Measurements from ENCODE around the gene CPVL. TPM values are rescaled to one million over a fixed set of nuclear protein-coding genes. Genes with fewer than 3 reads are reported as not detected.

The CPVL gene
- total and polyA plus RNA-seq, 2 donors (not counting 1 experiment from before 2014, with no cell fraction given): 0.17 TPM; not detected in 1

DNA sequence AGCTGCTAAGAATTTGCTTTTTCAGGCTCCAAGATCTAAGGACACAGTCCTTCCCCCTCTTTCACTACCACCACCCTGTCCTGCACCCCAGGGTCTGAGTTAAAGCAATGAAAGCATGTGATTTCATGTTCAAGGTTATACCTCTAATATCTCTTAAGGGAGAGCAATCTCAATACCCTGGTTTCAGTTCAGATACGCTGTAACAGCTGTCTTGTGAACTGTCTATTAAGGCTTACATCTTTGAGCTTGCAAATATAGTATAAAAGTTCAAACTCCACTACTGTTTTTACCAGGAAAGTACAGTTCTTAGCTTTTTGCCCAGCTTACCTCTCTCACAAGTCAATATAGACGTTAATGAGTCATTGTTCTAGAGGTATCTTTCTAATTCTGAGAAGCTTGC lies 2.6 kb downstream of the CPVL start:
- TF ChIP-seq CTCF (conservative IDR thresholded peaks at IDR 0.05 in 1 of 2, IDR thresholded peaks at IDR 0.05 in 1 of 2; ENCODE audit: low read depth in 1 of 2, low read length in 2 of 2): no peak
- no peak for TF ChIP-seq EZH2 (IDR thresholded peaks at IDR 0.05; ENCODE audit: low read length, missing control alignments)
- H3K27me3 ChIP-seq (ENCODE audit: control insufficient read depth, insufficient read depth, low read length): peaks cover 10% of the 10 kb centered on the region

GRCh38 chr7:29142021-29142727 lies 4.2 kb downstream of the CPVL start:
- H3K9ac ChIP-seq (ENCODE audit: insufficient read depth, low read length): no peak overlapping the region
- H3K27me3 ChIP-seq (ENCODE audit: control insufficient read depth, insufficient read depth, low read length): peaks cover 8% of the 10 kb centered on the region
- H3K4me2 ChIP-seq (ENCODE audit: extremely low read depth, insufficient read depth, low read length): no peak overlapping the region
- H3K4me3 ChIP-seq (replicated peaks in 1 of 4; ENCODE audit: control extremely low read depth in 1 of 4, insufficient read depth in 1 of 4, low read depth in 3 of 4, low read length in 4 of 4): no peak overlapping the region
- H3K27ac ChIP-seq (ENCODE audit: insufficient read depth, low read length): no peak overlapping the region
- no peak for DNase-seq (ENCODE audit: low read depth in 2 of 2)
- H3K36me3 ChIP-seq (ENCODE audit: control insufficient read depth, insufficient read depth, low read length): no peaks in the 10 kb centered on the region
- H3K79me2 ChIP-seq (ENCODE audit: control insufficient read depth, insufficient read depth, low read length): no peaks in the 10 kb centered on the region
- TF ChIP-seq CTCF (conservative IDR thresholded peaks at IDR 0.05 in 1 of 2, IDR thresholded peaks at IDR 0.05 in 1 of 2; ENCODE audit: low read depth in 1 of 2, low read length in 2 of 2): no peak
- TF ChIP-seq EZH2 (IDR thresholded peaks at IDR 0.05; ENCODE audit: low read length, missing control alignments): no peak
- no peaks in the 10 kb centered on the region for H4K20me1 ChIP-seq (ENCODE audit: control insufficient read depth, extremely low read depth, insufficient read depth, low read length)
- H3K9me3 ChIP-seq (ENCODE audit: control insufficient read depth, insufficient read depth, low read depth, low read length): no peaks in the 10 kb centered on the region
- no peaks in the 10 kb centered on the region for H3K4me1 ChIP-seq (ENCODE audit: control insufficient read depth, extremely low read depth, insufficient read depth, low read length)
- no peak overlapping the region for H2AFZ ChIP-seq (ENCODE audit: low read length)

More for the DNA sequence above, 2.6 kb downstream of the CPVL start:
- no peak for DNase-seq (ENCODE audit: low read depth in 2 of 2)
- Histone ChIP-seq H3K79me2 (ENCODE audit: control insufficient read depth, insufficient read depth, low read length) (no peaks in the 10 kb centered on the region), H3K9ac (ENCODE audit: insufficient read depth, low read length) (no peak overlapping the region), H2AFZ (ENCODE audit: low read length) (no peak overlapping the region), H3K9me3 (ENCODE audit: control insufficient read depth, insufficient read depth, low read depth, low read length) (no peaks in the 10 kb centered on the region), H4K20me1 (ENCODE audit: control insufficient read depth, extremely low read depth, insufficient read depth, low read length) (no peaks in the 10 kb centered on the region), H3K27ac (ENCODE audit: insufficient read depth, low read length) (no peak overlapping the region), H3K36me3 (ENCODE audit: control insufficient read depth, insufficient read depth, low read length) (no peaks in the 10 kb centered on the region), H3K4me2 (ENCODE audit: extremely low read depth, insufficient read depth, low read length) (no peak overlapping the region), H3K4me1 (ENCODE audit: control insufficient read depth, extremely low read depth, insufficient read depth, low read length) (no peaks in the 10 kb centered on the region), H3K4me3 (replicated peaks in 1 of 4; ENCODE audit: control extremely low read depth in 1 of 4, insufficient read depth in 1 of 4, low read depth in 3 of 4, low read length in 4 of 4) (no peak overlapping the region)

- TF ChIP-seq CTCF (conservative IDR thresholded peaks at IDR 0.05 in 1 of 2, IDR thresholded peaks at IDR 0.05 in 1 of 2; ENCODE audit: low read depth in 1 of 2, low read length in 2 of 2) (no peak), EZH2 (IDR thresholded peaks at IDR 0.05; ENCODE audit: low read length, missing control alignments) (no peak)
Measured at GRCh38 chr7:29140873-29141468, 5.4 kb downstream of the CPVL start.

More at GRCh38 chr7:29140873-29141468, 5.4 kb downstream of the CPVL start:
- no peaks in the 10 kb centered on the region for H3K9me3 ChIP-seq (ENCODE audit: control insufficient read depth, insufficient read depth, low read depth, low read length)
- peaks cover 6% of the 10 kb centered on the region for H3K27me3 ChIP-seq (ENCODE audit: control insufficient read depth, insufficient read depth, low read length)
- no peak overlapping the region for H2AFZ ChIP-seq (ENCODE audit: low read length)
- no peak overlapping the region for H3K4me3 ChIP-seq (replicated peaks in 1 of 4; ENCODE audit: control extremely low read depth in 1 of 4, insufficient read depth in 1 of 4, low read depth in 3 of 4, low read length in 4 of 4)
- no peaks in the 10 kb centered on the region for H3K4me1 ChIP-seq (ENCODE audit: control insufficient read depth, extremely low read depth, insufficient read depth, low read length)
- no peak overlapping the region for H3K9ac ChIP-seq (ENCODE audit: insufficient read depth, low read length)
- H3K79me2 ChIP-seq (ENCODE audit: control insufficient read depth, insufficient read depth, low read length): no peaks in the 10 kb centered on the region
- no peaks in the 10 kb centered on the region for H3K36me3 ChIP-seq (ENCODE audit: control insufficient read depth, insufficient read depth, low read length)
- DNase-seq (ENCODE audit: low read depth in 2 of 2): no peak
- no peak overlapping the region for H3K27ac ChIP-seq (ENCODE audit: insufficient read depth, low read length)
- no peak overlapping the region for H3K4me2 ChIP-seq (ENCODE audit: extremely low read depth, insufficient read depth, low read length)
- H4K20me1 ChIP-seq (ENCODE audit: control insufficient read depth, extremely low read depth, insufficient read depth, low read length): no peaks in the 10 kb centered on the region

Measured in fibroblast of lung (primary cell).